ELF-1 (cell line): Measurements from ENCODE around the gene UNC5C.
"Not testable (repeated sequence)": the region's sequence is repeated elsewhere in the genome, so short reads cannot be mapped to it uniquely, and the experiment has no call there.

Experiments
- DNase-seq: peaks from one replicate; pipeline ENCODE4 v3.0.0-alpha.2; 2016; ENCODE audit warnings: low read depth, low spot score

UNC5C gene

DNA sequence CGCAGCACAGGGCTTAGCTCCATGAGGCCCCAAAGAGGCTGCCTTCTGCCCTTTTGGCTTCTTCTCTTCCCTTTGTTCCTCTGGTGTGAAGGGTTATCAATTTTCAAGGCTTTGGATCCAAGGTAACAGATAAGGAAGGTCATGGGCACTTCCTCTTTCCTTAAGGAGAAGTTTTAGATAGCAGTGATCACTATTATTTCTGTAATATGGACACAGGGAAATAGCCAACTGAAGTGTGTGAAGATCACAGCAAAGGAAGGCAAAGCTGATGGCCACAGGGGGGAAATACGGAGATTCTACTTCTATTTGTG lies 366.8 kb downstream of the UNC5C start:
- DNase-seq, result no peak

DNA sequence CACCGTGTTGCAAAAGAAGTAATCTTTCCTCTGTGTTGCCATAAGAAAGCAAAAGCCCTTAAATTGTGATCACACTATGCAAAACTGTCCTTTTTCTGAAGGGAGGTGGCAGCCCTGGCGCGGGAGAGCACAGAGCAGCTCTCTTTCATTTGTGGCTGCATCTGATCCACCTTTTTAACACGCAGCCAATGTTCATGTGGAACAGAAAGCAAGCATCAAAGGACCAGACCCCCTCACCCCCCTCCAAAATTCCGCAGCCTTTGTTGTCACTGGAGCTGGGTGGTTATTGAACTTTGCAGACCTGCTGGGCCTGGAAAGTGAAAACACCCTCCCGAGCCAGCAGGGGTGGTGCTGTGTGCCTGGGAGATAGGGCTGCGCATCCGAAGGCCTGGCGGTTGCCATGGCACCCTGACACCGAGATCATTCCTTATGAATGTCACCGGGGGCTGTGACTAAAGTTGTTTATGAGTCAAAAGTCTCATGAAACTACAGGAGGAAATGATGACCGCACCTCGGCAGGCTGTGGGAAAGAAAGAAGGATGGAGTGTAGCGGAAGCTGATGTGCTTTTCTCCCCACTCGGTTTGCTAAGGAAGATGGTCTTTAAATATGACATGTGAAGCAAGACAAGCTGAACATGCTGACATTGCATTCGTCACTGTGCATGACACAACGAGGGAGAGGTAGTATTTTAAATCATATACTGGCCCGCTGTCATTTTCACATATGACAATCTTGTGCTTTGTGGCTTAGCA lies 367.4 kb downstream of the UNC5C start:
- DNase-seq, result peak; percentile 89

DNA sequence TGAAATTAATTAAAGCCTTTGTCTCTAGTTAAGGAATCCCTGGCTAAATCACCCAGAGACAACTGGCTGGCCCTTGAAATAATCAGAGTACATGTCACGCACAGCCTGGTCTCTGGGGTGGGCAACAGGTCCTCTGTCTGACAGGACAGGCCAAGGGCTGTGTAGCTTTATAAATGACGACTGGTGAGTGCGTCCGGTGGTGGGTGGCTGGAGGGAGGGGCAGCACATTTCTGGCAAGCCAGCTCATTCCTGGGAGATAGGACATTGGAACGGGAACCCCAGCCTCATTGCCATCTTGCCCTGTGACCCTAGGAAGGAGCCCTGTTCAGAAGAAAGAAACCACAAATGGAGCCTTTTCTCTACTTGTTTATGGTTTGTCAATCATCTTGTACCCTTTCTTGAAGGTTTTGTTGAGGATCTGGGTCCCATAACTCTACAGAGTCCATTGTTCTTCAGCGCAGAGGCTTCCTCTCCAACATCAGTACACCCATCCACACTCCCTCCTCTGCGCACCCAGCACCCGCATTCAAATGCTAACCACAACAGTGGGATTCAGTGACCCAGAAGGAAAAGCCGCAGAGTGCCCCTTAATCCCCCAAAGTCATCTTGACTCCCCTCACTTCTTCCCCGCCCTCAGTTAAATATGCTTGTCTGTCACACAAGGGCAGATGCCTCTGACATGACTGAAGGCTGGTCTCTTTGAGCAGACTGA lies 368.1 kb downstream of the UNC5C start:
- DNase-seq, result peak; percentile 25

DNA sequence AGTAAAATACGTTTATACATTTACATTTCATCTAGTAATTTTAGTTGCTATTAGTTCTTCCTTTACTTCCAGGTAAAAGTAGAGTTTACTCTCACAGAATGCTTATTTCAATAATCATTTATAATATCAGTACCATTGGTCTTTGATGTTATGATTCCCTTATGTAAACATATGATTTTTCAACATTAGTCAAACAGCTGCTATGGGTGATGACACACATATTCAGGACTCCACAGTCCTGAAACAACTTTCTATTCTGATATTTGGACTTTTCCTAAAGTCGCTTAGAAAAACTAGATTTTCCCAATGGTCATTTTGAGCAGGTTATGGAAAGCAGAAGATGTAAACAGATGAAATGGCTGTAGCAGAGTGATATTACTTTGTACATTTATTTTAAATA lies 369.8 kb downstream of the UNC5C start:
- DNase-seq, result no peak

DNA sequence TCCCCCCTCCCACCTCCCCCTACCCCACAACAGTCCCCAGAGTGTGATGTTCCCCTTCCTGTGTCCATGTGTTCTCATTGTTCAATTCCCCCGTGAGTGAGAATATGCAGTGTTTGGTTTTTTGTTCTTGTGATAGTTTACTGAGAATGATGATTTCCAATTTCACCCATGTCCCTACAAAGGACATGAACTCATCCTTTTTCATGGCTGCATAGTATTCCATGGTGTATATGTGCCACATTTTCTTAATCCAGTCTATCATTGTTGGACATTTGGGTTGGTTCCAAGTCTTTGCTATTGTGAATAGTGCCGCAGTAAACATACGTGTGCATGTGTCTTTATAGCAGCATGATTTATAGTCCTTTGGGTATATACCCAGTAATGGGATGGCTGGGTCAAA lies 377.4 kb downstream of the UNC5C start:
- not testable (repeated sequence) for DNase-seq

DNA sequence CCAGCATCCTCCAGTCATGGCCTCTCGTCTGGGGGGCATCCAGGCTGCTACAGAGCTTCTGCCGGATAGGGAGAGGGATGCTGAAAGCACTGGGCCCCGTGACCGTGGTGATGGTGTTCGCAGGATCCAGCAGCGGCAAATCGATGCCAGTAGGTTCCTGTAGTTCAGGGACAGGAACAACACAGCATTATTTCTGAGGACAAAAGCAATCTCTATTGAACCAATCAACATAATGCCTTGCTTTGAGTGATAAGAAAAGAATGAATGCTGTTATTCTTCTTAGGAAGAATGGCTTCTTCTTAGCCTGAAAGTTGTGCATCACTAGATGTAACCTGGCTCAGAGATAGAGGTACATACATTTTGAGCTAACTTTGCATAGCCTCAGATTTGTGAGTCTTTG lies 378.6 kb downstream of the UNC5C start:
- DNase-seq, result no peak

DNA sequence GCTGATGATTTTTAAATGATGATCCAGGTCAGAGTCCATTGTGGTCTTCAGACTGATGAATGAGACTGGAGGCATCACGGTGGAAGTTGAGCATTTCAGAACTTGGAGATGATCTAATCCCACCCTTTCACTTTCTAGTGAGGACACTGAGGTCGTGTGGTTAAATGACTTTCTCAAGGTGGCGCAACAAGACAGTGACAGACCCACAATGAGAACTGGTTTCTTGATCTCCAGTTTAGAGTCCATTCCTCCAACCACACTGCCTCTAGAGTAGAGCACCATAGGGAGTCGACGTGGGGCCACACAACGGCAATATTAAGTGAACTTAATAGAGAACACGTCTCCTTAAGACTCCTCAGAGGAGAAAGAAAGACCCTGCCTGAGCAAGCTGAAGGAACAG lies 381.0 kb downstream of the UNC5C start:
- DNase-seq, result no peak

DNA sequence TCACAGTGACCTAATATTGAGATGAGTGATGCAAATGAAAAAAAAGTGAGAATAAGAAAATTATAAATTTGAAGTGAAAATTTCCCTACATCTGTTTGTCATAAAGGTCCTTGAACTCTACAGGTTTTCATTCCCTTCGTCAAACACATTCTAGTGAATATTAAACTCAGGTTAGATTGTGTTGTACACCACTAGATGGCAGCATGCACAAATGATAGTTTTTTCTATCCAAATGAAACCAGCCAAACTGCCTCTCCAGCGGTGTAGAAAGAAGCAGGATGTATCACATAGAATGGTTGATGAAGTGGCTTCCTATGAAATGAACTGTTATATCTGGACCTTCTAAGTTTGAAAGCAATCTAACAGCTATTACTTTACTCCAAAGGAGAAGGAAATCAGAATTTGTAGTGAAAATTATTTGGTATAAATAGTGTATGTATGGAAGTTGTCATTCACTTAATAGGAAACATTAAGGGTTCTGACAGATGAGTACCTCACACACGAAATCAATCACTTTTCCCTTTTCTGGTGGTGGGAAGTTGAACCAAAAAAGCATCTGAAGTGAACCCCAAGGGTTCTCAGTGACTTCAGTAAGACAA lies 382.7 kb downstream of the UNC5C start:
- no peak for DNase-seq

DNA sequence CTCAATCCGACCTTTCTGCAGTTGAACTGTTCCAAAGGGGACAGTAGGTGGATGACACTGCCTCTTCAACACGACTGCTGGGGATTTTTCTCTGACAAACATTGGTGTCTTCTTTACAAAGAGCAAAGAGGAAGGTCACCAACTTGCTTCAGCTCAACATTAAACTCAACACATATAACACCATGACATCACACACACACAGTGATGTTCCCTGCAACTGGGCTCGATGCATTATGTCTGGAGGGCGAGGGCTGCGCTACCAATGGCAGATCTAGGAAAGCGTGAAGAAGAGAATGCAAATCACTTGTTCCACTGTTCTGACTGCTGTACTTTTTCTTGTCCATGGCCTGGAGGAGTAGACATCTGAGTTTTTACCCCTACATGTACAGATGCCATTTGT lies 385.9 kb downstream of the UNC5C start:
- no peak for DNase-seq

DNA sequence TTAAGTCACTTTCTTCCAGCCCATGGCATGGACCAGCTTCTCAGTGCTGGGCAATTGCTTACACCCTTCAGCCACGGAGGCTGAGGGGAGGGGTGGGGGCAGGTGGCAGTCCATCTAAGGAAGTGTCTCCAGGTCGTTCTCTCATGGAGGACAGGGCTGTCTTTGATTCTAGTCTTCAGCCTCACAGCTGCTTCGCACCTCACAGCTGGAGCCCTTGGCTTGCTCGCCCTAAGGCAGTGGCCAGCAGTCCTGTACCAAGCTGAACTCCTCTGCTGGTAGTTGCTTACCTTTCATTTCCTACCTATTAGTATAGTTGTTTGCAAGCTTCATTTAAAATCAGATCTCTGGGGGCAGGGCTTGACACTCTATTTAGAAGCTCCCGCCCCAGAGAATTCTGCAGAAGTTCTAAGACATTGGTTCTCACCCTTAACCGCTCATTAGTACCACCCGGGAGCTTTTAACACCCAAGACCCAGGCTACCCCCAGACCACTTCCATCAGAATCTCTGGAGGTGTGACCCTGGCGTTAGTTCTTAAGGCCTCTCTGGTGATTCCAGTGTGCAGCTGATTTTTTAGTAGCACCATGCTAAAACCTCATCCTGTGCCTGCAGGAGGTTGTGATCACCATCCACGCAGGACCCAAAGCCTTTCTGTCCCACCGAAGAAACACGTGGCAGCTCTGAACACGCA lies 386.8 kb downstream of the UNC5C start:
- DNase-seq, result peak; percentile 47

DNA sequence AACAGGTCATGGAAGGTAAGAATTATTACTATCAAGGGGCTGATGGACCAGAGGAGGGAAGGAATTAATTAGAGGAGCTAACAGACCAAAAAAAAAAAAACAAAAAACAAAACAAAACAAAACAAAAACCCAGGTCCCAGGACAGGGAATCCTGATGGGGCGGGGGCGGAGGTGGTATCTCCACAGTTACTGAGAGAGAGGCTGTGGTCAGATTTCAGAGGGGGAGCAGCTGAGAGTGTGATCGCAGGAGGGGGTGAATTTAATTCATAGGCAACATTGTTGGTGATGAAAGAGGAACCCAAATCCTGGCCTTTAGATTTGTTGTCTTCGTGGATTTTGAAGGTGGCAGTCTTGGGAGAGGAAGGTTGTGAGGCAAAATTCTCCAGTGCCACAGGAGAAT lies 389.4 kb downstream of the UNC5C start:
- DNase-seq, result no peak

DNA sequence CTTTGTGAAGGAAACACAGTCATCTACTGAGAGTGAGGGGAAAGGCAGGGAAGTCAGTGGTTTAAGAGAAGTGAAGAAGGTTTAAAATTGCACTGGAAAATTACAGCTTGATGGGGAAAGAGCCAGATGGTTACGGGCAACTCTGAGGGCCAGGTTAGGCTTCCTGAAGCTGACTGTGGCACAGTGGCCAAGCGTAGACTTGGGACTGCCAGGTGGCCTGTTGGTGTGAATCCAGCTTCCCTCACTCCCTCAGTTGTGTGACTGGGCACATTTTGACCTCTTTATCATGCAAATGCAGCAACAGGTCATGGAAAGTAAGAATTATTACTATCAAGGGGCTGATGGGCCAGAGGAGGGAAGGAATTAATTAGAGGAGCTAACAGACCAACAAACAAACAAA lies 390.1 kb downstream of the UNC5C start:
- DNase-seq, result no peak

DNA sequence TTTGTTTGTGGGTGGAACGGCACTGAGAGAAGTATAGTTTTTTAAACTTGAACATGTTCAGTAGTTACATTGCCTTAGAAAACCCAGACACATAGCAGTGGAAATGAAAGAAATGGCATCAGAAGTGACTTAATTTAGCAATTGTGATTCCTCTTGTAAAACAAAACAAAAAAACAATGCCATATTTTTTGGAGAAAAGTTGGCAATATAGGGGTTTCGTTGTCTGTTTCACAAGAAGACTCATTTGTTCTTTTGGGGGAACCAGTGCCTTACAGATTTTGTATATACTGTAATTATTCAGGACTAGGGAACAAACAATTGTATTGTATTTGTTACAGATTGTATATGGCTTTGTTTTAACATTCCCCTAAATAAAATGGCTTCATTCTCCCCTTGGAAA lies 390.7 kb downstream of the UNC5C start:
- DNase-seq, result no peak

DNA sequence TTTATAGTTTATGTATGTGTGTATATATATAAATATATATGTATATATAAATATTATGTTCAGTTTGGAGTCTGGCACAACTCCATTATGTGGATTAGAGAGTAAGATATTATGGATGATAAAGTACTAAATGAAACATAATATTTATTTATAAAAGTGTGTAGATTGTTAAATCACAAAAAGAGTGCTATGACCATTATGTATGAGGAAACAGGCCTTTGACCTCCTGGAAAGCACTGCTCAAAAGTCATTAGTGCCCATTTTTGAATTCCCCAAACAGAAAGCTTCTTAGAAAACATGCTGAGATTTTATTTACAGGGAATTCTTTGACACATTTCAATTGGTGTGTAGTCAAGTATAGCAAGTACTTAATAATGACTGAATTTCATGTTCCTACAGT lies 391.2 kb downstream of the UNC5C start:
- no peak for DNase-seq

DNA sequence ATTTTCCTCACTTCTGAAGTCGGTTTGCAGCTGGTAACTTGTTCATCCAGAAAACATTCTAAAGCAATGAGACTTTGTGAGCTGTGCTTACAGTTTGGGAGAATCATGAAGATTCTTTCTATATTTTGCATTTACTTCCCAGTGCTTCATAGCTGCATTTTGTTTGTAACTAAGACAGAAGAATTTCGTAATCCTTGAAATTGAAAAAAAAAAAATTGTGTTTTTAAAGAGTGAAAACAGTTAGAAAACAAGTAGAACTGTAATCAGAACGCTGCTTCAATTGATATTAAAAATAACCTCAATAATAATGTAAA lies 392.4 kb downstream of the UNC5C start:
- DNase-seq, result no peak

DNA sequence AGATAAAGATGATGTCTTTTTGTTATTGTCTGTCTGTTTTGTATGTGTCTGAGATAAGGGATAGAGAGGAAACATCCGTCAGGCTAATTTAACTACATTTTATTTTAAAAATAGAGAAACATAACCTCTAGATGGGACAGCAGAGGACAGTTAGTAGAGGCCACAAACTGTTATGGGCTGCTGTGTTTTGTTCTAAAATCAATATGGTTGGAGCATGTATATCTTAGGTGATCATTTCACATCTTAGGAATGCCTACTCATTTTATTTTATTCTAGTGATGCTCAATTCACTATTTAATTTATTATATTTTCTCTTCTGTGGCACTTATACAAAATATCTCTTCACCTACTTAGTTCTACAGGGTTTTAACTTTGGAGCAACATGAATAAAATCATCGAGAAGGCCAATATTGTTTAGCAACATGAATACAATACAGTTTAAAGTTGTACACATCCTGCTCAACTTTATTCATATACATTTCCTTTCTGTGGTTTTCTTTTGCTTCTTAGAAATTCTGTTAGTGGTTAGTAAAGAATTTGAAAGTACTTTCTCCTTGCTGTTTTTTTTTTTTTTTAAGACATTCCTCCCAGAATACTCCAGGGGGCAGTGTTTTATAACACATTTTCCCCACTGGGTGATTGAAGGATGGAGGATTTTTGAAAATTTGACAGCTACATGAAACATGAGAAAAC lies 392.9 kb downstream of the UNC5C start:
- no peak for DNase-seq

DNA sequence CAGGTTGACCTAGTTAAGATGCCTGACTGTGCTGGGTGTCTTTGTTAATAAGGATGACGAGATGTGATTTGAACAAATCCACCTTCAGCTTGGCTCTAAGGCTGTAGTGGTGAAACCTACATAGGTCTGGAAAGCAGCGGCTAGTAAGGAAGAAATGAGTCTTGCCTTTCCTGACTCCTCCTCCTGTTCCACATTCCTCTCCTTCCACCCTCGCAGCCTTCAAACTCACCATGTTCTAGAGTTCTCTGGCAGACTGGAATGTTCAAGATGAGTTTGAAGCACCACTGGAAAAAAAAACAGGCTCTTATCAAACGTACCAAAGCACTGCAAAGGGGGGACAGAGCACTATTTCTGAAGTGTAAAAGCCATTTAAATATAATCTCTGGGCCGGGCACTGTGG lies 395.6 kb downstream of the UNC5C start:
- DNase-seq, result peak; percentile 22

DNA sequence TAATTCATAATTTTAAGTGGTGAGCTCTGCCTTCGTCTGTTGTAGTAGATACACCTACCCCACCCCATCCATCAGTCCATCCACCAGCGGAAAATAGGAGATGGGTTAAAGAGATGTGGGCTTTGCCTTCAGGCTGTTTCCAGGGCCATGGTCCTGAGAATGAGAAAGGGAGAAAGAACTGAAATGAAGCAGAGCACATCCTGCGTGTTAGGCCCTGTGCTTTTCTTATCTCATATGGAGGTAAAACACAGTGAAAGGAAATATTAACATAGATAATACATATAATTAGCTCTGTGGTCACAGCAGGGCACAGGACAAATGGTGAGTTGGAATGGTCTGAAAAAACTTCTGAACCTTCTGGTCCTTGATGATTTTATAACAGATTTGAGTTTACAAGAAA lies 397.5 kb downstream of the UNC5C start:
- DNase-seq, result no peak

DNA sequence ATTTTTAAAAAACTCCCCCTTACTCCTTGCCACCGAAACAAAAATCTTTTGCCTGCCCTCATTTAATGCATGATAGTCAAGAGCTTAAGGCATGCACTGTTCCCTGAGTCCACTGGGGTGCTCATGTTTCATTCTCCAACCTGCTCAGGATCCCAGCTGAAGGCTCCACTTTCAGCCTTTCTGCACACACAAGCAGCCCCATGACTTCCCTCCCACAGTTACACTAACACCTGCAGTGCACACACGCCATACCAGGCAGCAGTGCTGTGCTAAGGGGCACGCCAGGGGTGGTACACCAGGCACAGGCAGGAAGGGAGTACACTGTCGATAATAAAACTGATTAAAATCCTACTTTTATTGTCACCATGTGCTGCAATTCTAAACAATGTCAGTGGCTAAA lies 405.8 kb downstream of the UNC5C start:
- no peak for DNase-seq

DNA sequence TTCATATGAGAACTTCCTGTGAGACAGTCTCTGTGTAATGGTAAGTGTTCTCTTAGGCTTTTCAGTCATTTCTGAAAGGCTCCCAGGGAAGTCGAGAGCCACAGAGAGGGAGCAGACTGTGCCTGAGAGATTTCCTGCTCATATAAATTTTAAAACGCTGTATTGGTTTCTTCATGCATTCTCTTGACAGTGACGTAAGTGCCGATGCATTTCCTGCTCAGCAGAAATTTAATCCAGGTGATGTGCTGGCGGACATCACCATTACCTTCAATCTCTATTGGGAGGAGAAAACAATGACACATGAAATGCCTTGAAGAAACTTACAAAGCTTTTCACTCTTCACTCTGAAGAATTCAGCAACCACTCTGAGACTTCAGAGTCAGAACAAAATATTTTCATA lies 407.4 kb downstream of the UNC5C start:
- no peak for DNase-seq

DNA sequence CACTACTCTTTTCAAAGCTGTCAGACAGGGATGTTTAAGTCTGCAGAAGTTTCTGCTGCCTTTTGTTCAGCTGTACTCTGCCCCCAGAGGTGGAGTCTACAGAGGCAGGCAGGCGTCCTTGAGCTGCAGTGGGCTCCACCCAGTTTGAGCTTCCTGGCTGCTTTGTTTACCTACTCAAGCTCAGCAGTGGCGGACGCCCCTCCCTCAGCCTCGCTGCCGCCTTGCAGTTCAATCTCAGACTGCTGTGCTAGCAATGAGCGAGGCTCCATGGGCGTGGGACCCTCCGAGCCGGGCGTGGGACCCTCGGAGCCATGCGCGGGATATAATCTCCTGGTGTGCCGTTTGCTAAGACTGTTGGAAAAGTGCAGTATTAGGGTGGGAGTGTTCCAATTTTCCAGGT lies 409.3 kb downstream of the UNC5C start:
- DNase-seq, result not testable (repeated sequence)

DNA sequence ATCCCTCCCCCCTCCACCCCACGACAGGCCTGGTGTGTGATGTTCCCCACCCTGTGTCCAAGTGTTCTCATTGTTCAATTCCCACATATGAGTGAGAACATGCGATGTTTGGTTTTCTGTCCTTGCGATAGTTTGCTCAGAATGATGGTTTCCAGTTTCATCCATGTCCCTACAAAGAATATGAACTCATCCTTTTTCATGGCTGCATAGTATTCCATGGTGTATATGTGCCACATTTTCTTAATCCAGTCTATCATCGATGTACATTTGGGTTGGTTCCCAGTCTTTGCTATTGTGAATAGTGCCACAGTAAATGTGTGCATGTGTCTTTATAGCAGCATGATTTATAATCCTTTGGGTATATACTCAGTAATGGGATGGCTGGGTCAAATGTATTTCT lies 414.8 kb downstream of the UNC5C start:
- not testable (repeated sequence) for DNase-seq
